HG03097 (cell line): ENCODE measurements around the gene TNFRSF4.

Source experiments
- ATAC-seq: cut with Tn5 transposase; IDR thresholded peaks from one replicate; pipeline ENCODE4 v1.9.1; 2021; ENCODE audit not compliant: unreplicated experiment, low FRiP score

The TNFRSF4 gene

DNA sequence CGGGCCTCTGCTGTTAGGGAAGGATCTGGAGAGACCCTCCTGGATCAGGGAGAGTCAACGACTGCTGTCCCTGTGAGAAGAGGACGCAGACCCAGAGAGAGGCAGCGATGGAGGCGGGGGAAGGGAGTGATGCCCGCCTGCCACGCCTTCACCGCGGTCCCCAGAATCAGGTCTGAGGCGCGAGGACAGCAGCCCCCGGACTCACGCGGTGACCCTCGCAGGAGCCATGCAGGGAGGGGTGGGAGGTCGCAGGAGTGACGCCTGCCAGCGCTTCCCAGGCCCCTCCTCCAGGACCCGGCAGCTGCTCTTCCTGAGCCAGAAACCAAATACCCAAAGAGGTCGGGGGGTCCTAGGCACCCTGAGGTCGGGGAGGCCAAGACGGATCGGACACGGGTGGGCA lies 6.2 kb upstream of the TNFRSF4 start:
- ATAC-seq, result no peak

DNA sequence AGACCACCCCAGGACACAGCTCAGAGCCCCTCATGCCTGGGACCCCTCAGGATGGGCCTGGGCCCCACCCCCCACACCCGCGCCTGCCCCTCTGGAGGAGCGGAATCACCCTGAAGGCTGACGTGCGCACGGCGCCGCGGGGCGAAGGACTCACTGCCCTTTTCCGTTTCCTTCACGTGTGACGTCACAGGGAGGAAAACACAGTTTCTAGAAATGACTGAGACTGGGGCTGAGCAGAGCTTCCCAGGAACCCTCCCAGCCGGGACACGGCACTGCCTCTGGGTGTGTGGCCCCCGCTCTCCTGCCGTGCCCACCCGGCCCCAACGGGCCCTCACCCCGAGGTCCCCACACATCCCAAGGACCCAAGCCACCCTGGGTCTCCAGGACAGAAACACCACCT lies 5.4 kb upstream of the TNFRSF4 start:
- ATAC-seq, result no peak

DNA sequence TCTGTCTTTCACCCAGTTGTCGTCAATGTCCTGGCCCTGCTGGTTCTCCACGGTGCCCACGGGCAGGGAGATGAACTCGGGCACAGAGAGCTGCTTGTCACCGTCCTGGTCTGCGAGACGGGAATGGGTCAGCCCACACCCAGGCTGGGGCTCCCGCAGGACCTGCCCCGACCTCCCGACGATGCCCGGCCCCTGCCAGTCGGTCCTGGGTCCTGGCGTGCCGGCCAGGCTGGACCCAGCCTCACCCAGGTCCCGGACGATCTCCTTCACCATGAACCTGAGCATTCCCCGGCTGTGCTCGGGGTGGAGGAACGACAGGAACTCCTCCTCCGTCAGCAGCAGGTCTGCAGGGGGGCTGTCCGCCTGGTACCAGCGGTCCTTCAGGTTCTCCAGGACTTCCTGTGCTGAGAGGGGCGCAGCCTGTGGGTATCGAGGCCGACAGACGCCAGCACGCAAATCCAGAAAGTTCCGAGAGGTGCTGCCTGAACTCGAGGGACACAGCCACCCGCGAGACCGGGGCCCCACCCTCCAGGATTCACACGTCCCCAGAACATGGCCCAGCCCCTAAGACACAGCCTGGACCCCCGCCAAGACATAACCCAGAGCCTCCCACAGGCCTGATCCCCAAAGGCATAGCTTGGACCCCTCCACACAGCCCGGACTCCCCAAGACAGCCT lies 4.7 kb upstream of the TNFRSF4 start:
- ATAC-seq, result no peak

DNA sequence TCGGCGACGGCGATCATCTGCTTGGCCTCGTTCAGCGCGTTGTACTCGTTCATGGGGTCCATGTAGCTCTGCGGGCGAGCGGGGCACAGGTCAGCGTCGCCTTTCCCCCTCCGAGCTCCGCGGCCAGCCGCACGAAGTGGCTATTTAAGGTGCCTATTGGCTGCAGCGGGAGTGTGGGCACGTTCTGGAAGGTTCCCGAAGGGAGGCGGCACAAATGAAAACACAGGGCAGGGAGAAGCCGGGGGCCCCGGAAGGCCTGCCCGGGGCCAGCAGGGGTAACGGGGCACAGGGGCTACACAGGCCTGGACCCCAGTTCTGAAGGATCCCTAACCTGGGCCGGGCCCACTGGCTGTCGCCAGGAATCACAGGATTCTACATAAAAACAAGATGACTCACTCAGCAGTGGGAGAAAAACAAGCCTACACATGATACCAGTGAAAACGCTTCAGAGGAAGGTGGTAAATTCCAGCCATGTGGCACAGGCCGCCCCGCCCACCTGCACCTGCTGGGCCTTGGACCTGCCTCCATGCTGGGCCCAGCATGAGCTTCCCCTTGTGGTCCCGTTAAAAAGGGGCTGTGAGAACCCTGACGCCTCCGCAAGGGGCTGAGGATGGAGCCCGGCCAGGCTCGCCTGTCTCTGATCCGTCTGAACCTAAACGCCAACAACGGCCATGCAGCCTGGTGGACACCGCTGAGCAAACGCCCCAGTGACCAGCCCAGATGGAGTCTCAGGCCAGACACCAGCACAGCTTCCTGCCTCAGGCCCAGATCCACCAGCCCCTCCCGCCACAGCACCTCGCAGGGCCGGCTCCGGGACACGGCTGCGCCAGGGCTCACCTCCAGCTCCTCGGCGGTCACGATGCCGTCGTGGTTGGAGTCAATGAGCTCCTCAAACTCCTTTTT lies 3.9 kb upstream of the TNFRSF4 start:
- no peak for ATAC-seq

DNA sequence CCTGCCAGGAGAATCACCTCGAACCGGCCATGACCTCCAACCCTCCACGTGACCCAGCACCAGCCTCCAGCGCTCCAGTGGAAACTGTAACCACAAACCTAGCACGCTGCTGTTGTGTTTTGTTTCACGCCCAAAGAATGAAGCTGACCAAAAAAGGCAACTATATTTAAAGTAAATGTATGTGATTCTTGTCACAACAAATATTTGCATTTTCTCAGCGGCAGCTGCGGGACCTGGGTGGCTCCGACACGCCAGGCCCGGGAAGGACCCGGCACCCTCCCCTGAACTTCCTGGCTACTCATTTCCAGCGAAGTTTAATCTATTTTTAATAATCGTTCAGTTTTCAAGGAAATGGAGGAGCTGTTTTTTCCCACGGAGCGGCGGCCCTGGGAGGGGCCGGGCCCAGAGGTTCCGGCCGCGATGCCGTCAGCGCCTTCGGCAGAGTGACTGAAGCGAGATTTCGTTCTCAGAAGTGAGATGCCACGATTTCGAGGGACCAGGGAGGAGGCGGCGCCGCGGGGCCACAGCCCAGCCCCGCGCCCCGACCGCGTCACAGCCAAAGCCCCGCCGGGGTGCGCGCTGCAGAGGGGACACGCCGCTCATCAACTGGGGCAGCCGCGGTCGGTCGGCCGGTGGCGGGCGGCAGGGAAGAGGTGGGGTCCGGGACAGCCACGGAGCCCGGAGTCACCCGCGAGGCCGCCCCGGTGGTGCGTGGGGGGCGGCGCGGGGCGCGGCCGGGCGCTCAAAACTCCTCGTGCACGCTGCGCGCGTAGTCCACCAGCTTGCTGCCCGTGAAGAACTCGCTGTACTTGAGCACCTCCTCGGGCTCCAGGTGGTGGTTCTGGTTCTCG lies 3.0 kb upstream of the TNFRSF4 start:
- ATAC-seq, result no peak

DNA sequence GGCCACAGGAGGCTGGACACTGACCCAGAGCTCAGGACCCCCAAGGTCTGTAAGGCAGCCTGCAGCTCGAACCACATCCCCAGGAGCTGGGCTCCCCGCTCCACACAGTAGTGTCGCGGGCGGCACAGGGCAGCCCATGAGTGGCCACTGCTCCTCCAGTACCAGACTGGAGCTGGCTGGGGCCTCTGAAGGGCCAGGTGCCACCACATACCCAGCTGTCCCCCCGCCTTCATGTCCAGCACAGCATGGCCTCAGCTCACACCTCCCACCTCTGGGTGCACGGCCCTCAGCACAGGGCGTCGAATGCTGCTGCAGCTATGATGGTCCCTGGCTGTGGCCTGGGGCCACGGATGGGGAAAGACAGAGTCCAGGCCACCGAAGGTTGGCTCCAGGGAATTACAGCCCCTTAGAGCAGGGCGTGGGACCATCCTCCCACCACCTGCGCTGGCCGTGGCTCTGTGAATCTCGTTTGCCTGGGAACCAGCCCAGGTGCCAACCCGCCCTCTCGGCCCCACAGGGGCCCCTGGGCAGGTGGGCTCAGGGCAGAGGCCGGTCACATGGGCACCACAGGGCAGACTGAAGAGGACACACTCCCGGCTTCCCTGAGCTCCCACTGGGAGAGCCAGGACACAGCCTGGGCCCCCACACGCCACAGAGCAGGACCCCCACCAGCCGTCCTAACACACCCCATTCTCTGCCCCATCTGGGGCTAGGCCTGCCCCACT lies 2.1 kb upstream of the TNFRSF4 start:
- no peak for ATAC-seq

DNA sequence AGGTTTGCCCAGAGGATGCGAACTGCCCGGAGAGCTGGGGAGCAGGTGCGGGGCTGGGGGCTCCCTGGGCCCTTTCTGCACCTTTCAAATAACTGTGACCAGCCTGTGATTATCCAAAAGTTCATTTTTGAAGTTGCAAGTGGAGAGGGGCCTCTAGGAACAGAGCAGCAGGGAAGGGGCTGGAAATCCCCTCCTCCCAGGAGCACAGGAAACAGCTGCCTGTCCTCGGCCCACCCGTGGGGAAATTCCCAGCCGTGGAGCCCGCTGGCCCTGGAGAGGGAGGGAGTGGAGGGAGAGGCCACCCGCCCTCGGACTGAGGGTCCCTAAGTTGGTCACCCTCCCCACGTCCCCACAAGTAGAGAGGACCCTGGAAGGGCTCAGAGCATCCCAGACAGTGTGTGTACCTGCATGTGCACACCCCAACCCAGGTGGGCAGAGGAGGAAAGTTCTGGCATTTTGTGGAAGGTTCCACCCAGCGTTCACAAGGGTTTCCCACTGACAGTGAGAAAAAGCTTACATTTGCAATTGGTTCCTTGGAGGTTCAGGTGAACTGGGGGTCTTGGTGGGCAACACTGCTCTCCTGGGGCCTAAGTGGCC lies 1.2 kb upstream of the TNFRSF4 start:
- no peak for ATAC-seq

DNA sequence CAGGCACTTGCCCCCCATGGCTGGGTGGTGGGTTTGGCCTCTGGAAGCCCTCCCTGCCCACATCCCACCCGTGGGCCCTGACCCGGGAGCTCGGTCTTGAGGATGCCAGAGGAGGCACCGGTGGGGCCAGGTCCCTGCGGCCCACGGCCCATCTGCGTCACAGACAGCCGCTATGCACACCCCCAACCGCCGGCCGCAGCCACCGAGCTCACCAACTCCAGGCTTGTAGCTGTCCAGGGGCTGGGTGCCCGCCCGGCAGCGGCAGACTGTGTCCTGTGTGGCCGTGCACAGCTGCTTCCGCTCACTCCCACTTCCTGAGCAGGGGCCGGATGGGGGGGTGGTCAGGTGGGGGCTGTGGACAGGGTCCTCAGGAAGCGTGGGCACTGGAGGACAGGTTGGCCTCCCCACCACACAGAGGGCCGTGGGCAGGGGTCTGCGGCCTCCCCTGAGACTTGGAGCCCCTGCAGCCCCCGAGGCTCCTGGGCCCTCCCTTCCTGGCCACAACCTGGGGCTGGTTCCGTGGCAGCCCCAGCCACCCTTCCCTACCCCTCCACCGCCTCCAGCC lies 1.1 kb downstream of the TNFRSF4 start:
- ATAC-seq, result no peak

DNA sequence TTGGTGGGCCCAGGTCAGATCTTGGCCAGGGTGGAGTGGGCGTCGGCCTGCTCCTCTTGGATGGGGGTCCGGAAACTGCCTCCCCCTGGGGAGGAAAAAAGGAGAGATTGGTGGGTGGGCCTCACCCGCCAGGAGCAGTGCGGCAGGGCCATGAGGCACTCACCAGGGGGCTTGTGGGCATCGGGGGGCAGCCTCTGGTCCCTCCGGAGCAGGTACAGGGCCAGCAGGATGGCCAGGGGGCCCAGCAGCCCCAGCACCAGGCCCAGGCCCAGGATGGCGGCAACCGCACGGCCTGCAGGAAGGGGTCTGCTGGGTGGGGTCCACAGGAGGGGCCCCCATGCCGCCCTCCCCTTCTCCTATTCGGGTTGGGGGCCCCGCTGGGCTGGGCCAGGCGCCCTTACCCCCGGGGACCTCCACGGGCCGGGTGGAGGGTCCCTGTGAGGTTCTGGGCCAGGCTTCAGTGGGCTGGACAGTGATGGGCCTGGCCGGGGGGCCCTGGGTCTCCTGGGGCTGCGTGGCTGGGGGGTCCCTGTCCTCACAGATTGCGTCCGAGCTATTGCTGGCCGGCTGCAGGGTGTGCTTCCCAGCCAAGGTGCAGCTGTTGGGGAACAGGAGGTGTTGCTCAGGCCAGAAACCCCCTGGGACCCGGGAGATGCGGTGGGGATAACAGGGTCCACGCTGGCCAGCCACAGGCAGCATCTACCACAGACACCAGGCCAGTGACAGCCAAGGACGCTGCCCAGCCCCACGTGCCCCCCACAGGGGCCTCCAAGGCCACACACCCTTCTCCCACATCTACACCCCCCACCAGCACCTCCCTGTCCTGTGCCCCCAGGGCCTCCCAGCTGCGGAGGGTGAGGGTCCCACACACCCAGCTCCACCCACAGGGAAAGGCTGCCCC lies 2.2 kb downstream of the TNFRSF4 start:
- no peak for ATAC-seq

DNA sequence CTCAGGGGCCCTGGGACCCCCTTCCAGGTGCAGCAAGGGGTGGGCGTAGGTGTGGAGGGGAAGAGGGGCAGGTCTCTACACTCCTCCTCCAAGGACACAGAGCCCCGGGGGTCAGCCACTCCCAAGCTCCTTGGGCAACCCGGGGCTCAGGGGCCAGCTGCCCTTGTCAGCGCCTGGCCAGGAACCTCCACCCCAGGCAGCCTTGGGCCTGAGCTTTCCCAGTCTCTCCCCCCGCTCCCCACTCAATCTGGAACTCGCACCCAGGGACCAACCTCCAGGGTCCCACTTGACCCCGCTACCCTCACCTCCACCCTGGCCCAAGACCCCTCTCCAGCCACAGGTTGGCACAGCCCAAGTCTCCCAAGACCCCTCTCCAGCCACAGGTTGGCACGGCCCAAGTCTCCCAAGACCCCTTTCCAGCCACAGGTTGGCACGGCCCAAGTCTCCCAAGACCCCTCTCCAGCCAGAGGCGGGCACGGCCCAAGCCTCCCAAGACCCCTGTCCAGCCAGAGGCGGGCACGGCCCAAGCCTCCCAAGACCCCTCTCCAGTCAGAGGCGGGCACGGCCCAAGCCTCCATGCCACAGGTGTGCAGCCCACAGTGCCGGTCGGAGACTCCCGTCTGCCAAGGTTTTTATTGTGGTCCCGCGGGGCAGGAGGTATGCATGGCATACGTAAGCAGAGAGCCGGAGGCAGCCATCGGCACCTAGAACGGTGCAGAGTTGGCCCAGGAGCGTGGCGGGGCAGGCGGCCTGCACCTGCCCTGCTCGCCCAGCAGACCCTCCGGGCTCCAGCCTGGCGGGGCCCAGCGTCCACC lies 3.0 kb downstream of the TNFRSF4 start:
- ATAC-seq, result no peak

DNA sequence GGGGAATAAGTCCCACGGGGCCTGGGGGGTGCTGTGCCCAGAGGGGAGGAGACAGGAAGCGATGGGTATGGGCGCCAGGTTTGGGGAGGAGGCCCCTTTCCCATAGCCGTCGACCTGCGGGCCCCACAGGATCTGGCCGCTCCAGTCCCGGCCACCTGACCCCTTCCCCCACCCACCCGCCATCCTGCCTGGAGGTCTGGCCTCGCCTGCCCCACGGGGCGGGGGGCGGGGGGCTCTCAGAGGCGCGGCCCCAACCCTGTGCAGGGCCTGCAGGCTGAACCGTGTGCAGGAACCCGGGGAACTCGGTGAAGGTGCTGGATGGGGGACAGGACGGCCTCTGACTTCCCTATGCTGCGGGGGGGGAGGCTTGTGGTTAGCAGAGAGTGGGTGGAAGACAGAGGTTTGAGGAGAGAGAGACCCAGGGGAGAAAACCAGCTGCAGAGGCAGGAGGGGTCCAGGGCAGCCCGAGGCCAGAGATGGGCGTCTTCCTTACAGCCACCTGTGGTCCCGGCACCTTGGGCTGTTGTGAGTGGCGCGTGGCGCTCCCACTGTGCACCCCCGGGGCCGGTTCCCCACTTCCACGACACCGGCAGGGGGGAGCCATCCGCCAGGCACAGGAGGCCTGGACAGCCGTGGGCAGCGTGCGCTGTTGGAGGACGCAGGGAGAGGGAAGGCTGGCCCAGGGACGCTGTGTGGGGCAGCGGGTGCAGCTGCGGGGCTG lies 5.1 kb downstream of the TNFRSF4 start:
- ATAC-seq, result no peak

DNA sequence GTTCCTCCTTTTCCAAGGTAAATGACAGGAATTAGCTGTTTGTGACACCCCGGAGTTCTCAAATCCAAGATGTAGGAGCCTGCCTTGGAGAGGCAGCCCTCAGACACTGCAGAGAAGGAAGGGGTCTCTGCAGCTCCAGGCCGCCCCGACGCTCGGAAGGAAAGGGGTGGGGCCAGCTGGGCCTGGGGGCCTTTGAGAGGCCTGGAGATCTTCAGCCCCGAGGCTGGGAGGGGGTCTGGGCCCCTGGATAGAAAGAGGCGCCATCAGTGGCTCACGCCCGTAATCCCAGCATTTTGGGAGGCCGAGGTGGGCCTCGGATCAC lies 6.4 kb downstream of the TNFRSF4 start:
- ATAC-seq, result no peak

DNA sequence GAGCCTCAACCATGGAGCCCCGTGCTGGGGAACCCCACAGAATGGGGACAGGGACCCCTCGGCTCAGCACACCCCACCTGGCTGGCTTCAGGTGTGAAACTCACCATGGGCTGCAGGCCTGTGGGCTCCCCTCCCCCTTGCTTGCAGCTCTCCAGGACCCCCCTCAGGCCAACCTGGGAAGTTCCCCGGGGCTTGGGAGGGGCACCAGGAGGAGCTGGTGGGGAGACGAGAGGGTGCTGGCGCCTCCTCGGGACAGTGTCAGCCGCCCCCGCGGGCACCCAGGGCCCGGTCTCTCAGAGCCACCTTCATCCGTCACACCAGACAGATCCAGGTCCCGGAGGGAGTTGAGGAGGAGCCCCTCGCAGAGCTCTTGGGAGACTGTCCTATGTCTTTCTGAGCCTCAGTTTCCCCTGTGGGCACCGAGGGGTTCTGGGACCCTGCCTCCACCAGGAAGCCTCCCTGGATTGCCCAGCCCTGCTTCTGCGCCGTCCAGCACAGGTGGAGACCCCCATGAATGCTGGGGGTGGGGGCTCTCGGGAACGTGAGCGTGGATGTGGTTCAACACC lies 6.9 kb downstream of the TNFRSF4 start:
- ATAC-seq, result no peak

DNA sequence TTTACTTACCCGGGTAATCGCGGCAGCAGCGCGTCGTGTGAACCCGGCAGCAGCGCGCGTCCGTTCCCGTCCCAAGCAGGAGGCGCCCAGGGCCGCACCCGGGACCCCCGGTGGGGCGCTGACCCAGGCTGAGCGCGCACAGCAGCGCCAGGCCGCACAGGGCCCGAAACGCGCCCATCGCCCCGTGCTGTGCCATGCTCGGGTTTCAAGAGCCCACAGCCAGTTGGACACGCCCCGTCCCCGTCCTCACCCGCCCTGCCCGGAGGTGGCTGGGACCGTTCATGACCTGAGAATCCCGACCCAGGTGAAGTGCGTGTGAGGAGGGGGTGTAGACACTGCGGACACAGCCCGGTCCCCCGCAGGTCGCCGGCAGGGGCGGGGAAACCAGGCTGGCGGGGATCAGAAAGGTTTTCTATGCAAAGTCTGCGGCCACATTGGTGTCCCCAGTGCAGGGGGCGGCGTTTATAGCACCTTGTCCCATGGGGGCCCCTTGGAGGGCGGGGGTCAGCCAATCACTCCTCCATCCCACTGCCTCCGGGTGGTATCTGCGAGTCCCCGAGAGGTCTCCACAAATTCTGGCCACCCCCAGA lies 7.5 kb downstream of the TNFRSF4 start, which contains the start of gene TNFRSF18:
Gene TNFRSF18 (minus strand): TSS at position 217 of the 590 bp plus-strand sequence. CDS start 21 bp downstream, at position 196.
- no peak for ATAC-seq

DNA sequence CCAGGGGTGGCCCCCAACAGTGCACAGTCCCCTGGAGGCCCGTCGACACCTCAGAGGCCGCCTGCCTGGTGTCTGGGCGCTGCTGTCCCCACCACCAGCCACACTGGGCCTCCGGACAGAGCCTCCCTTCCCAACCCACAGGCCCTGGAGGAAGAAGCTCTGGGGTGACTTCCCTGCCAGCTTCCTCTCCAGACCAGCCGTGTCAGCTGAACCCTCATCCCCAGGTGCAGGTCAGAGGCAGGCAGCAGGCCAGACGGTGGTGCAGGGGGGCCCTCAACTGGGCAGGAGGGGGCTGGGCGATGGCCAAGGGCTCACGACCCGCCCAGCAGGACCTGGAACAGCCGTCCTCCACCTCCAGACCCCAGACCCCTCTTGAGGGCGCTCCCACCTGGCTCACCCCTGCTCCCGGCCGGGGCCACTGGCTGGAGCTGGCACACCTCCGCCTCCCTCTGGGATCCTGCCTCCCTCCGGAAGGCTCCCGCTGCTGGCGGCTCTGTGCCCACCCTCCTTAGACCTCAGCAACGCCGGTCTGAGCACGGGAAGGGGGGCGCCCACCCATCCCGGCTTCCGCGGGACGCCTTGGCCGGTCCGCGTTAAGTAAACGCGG lies 8.1 kb downstream of the TNFRSF4 start:
- ATAC-seq, result no peak
